ENCODE measurements around the gene GPR179.

DNA sequence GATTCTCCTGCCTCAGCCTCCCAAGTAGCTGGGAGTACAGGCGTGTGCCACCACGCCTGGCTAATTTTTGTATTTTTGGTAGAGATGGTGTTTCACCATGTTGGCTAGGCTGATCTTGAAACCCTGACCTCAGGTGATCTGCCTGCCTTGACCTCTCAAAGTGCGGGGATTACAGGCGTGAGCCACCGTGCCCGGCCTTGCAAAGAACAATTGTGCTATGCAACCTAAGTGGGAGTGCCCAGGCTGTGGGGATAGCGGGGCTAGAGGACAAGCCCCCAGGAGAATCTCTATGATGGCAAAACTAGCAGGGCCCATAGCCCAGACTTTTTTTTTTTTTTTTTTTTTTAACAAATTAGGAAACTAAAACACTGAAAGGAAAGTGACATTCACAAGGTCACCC lies 2.0 kb upstream of the GPR179 start:
- TF ChIP-seq, protein P1, sequence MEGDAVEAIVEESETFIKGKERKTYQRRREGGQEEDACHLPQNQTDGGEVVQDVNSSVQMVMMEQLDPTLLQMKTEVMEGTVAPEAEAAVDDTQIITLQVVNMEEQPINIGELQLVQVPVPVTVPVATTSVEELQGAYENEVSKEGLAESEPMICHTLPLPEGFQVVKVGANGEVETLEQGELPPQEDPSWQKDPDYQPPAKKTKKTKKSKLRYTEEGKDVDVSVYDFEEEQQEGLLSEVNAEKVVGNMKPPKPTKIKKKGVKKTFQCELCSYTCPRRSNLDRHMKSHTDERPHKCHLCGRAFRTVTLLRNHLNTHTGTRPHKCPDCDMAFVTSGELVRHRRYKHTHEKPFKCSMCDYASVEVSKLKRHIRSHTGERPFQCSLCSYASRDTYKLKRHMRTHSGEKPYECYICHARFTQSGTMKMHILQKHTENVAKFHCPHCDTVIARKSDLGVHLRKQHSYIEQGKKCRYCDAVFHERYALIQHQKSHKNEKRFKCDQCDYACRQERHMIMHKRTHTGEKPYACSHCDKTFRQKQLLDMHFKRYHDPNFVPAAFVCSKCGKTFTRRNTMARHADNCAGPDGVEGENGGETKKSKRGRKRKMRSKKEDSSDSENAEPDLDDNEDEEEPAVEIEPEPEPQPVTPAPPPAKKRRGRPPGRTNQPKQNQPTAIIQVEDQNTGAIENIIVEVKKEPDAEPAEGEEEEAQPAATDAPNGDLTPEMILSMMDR (IDR thresholded peaks at IDR 0.05) = no peak
- TF ChIP-seq POLR2A (IDR thresholded peaks at IDR 0.05) = no peak
- no peak for TF ChIP-seq EP300 (IDR thresholded peaks at IDR 0.05)

Data from ovary (tissue), 3 donors.